ENCODE results near the gene COL9A2.

- TF ChIP-seq POLR2A (IDR thresholded peaks at IDR 0.05): no peak
- TF ChIP-seq CTCF (IDR thresholded peaks at IDR 0.05): no peak
- no peak for TF ChIP-seq EP300 (IDR thresholded peaks at IDR 0.05)
Measured at GRCh38 chr1:40273547-40274166, 43.4 kb downstream of the COL9A2 start.

Data from suprapubic skin (tissue), 3 donors.